GM18870 (cell line): ENCODE data around the gene GPD1L.
"Not testable (repeated sequence)": the region's sequence is repeated elsewhere in the genome, so short reads cannot be mapped to it uniquely, and the experiment has no call there.

Experiments used
- ATAC-seq: cut with Tn5 transposase; IDR thresholded peaks from one replicate; pipeline ENCODE4 v1.9.1; 2021; ENCODE audit warnings: moderate library complexity; ENCODE audit not compliant: unreplicated experiment

The GPD1L gene

DNA sequence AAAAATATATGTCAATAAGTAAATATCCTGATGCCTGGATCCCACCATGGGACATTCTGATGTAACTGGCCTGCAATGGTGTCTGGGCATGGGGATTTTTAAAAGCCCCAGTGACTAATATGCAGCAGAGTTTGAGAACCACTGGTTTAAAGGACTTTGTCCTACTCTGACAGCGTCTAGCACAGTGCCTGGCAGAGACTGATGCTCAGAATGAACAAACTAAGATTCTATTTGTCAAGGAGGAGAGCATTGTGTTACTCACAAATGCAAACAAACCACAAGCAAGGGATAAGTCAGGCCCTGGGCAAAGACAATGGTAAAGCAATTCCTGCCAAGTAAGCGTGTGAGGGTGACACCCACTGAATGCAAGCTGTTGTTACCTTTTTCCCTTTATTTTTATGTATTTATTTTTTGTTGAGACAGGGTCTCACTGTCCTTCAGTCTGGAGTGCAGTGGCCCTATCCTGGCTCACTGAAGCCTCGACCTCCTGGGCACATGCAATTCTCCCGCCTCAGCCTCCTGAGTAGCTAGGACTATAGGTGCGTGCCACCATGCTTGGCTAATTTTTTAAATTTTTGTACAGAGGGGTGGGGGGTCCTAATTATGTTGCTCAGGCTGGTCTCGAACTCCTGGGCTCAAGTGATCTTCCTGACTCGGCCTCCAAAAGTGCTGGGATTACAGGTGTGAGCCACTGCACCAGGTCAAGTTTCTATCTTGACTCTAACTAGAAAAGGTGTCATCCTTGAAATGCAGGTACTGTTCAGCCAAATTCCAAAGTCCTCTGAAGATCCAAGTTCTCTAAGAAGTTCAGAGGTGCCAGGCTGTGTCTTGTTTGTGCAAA, 909 bp upstream of the GPD1L start:
- ATAC-seq: no peak

DNA sequence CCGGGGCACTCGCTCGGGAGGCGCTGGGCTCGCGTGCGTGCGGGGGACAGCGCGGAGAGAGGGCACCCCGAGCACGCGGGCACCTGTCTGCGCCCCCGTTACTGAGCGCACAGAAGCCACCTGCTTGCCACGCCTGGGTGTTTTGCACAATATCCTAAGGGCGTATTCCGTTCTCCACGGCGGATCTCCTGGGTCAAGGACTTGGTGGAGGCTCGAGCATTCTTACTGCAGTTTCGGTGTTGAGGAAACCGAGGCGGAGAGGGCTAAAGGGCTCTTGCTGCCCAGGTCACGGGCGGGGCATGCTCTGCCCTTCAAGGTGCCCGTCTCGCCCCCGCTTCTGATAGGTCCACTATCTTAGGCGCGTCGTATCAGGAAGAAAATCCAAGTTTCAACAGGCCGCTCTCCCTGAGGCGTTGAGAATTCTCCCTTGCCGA, 526 bp downstream of the GPD1L start:
- peak; percentile 8 for ATAC-seq

DNA sequence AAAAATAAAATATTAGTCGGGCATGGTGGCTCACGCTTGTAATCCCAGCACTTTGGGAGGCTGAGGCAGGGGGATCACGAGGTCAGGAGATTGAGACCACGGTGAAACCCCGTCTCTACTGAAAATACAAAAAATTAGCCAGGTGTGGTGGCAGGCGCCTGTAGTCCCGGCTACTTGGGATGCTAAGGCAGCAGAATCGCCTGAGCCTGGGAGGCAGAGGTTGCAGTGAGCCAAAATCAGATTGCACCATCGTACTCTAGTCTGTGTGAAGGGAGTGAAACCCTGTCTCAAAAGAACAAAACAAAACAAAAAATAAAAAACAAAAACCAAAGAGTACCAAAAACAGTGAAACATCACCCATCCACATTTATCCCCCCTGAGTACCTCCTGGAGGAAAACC, 1.8 kb downstream of the GPD1L start:
- not testable (repeated sequence) for ATAC-seq

DNA sequence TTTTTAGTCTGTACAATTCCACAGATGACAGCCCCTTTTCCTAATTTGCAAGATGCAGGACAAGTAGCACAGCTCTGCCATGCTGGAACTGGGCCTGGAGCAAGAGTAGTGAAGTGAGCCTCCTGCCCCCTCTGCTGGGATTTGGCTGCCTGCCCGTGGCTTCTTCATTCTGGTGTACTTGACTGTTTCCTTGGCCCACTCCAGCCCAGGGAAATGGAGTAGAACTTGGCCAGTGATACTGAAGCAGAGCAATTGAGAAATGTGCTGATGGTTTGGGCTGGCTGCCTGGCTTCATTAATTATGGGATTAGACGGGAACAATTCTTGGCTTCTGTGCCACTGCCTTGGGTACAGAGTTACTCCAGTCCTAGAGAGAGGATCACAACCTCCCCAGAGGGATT, 2.8 kb downstream of the GPD1L start:
- ATAC-seq: no peak

DNA sequence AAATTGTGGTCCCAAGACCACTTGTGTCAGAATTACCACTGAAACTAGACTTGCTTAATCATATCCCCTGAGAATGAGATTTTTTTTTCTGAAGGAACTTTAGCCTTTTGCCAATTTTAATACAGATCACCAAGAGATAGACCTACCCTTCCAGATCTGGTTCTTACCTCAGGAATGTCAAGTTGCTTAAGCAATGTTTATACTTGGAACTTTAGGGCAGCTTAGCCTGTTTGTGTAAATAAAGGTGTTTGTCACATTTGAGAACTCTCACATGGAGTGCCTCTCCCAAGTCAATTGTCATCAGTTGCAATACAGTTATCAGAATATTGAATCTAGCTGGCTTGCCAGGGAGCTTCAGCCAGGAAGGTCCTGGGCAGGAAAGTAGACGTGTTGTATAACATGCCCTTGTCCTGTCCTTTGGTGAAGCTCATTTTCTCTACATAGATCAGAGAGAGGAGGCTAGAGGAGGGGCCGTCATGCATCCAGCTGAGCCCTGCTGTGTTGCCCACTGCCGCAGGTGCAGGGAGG, 3.9 kb downstream of the GPD1L start:
- no peak for ATAC-seq

DNA sequence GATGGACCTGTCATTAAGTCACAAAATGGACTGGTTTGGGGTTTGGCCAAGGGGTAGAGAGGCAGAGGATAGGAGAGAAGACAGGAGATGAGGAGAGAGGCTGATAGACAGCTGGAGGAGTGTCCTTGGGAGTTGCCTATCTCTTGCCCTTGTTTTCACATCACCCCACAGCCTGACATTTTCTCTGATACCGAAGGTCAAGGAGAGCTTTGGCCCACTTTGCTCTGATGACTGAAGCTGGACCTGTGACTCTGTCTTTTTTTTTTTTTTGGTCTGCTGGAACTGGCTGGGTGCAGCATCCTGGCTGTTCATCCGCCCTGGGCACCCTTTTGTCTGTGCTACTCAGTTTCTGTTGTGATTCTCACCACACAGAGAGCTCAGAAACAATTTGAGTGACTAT, 5.1 kb downstream of the GPD1L start:
- no peak for ATAC-seq

DNA sequence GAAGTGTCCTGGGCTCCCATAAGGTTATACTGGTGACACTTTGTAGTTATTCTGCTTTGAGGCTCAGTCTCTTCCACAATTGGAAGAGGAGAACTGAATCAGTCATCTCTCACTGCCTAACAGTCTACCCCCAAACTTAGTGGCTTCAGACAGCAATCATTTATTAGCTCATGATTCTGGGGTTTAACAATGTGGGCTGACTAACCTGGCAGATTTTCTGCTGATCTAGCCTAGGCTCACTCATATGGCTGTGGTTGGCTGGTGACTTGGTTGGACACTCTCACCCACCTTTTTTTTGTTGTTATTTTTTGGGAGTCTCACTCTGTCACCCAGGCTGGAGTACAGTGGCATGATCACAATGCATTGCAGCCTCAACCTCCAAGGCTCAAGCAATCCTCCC, 7.1 kb downstream of the GPD1L start:
- no peak for ATAC-seq

DNA sequence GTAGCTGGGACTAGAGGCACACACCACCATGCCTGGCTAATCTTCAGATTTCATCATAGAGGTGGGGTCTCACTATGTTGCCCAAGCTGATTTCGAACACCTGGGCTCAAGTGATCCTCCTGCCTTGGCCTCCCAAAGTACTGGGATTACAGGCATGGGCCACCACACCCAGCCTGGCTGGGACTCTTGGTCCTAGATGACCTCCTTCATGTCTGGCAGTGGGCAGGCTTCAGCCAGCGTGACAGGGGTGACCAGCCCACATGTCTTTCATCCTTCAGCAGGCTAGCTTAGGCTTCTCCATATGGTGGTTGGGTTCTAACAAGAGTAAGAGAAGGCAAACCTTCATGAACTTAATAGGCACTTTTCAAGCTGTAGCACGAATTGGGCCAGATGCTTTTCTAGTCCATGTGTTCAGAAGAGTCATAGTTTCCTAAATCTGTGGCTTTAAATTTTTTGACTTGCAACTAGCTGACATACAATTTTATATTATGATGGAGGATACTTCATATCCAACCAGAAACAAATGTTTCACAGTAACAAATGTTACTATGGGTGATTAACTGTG, 7.6 kb downstream of the GPD1L start:
- ATAC-seq: no peak

DNA sequence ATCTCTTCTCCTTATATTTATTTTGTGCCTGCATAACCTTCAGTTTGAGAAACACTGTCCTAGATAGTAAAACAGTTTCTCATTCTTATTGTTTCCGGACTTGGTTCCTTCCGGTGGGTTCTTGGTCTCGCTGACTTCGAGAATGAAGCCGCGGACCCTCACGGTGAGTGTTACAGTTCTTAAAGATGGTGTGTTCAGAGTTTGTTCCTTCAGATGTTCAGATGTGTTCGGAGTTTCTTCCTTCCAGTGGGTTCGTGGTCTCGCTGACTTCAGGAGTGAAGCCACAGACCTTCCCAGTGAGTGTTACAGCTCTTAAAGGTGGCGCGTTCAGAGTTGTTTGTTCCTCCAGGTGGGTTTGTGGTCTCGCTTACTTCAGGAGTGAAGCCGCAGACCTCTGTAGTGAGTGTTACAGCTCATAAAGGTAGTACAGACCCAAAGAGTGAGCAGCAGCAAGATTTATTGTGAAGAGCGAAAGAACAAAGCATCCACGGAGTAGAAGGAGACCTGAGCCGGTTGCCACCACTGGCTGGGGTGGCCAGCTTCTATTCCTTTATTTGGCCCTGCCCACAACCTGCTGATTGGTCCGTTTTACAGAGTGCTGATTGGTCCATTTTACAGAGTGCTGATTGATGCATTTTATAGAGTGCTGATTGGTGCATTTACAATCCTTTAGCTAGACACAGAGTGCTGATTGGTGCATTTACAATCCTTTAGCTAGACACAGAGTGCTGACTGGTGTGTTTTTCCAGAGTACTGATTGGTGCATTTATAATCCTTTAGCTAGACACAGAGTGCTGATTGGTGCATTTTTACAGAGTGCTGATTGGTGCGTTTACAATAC, 8.3 kb downstream of the GPD1L start:
- ATAC-seq: not testable (repeated sequence)

DNA sequence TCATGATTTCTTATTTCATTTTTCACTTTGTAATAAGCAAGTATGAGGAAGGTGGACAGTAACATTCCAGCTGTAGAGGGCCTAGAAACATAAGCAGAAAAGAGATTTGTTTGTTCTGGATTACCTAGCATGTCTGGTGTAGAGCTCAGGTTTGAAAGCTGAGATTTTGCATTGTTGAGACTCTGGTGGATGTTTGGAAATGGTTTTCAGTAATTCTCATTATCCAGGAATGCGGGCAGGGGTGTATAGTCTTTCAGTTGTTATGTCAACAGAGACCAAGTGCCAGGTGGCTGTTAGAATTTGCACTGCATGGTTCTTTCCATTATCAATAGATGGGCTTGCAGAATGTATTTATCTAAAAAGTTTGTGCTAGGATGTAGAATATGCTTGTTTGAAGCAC, 10.9 kb downstream of the GPD1L start:
- ATAC-seq: no peak

DNA sequence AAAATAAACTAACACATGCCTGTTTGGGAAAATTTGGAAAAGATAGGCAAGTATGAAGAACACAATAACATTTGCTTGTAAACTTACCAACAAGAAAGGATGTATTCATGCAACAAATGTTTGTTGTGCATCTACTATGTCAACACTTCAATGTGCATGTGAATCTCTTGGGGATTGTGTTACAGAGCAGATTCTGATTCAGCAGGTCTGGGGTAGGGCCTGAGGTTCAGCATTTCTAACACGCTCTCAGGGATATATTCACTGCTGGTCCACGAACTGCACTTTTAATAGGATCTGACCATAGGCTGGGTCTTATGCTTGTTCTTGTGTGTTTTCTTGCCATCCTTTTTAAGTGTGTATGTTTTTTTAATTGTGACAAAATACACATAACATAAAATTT, 11.8 kb downstream of the GPD1L start:
- no peak for ATAC-seq

DNA sequence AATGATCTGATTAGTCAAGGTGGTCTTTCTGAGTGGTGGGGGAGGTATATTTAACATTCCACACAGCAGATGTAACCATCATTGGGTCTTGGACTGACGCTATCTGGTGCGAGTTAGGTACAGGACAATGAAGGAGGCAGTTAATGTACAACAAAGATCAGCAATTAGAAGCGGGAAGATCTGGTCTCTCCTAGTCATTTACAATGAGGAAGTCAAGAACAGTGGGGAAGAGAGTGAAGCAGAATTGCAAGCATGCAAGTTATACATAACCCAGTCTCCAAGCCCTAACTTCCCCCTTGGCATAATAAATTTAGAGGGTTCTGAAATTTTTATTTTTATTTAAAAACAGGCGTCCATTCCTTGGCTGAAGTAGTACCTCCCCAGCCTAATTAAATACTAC, 14.1 kb downstream of the GPD1L start:
- no peak for ATAC-seq

DNA sequence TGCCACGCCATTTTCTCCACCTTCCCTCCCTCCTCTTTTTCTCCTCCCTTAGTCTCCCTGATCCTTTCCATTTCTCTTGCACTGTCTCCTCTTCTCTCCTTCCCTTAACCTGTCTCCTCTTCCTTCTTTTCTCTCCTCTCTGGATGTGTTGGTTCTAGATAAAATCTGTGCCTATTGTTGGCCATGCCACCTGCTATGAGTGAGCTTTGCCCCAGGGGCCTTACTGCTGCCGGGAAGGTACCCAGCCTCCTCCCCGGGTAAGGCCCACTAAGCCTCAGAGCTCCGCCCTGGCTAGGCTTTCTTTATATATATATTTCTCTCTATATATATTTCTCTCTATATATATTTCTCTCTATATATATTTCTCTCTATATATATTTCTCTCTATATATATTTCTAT, 14.7 kb downstream of the GPD1L start:
- ATAC-seq: no peak

DNA sequence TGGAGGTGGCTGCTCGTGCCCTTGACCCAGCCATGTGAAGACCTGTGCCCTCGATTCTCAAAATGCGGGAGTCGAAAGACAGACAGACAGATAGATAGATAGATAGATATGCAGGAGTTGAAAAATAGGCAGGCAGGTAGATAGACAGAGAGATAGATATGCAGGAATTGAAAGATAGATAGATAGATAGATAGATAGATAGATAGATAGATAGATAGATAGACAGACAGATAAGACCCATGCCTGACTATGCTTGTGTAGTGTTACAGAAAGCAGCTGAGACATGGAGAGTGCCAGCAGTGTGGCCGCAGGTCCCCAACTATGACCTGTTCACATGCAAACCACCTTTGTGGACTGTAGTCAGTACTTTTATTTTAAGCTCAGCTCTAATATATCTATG, 17.2 kb downstream of the GPD1L start:
- ATAC-seq: no peak

DNA sequence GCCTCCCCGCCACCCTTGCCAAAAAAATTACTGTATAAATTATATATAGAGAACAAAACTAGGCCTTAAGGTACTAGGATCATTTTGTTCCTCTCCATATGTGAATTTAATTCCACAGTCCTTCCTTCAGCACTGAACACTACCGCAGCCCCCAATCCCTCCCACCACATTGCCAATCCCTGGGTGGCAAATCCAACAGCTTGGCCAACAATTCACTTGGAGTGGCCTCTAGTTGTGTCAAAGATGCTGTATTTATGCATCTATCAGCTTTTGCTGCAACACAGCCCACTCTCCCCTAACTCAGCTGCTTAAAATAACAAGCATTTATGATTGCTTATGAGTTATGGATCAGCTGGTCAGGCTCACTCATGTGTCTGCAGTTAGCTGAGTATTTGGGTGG, 18.6 kb downstream of the GPD1L start:
- ATAC-seq: no peak

DNA sequence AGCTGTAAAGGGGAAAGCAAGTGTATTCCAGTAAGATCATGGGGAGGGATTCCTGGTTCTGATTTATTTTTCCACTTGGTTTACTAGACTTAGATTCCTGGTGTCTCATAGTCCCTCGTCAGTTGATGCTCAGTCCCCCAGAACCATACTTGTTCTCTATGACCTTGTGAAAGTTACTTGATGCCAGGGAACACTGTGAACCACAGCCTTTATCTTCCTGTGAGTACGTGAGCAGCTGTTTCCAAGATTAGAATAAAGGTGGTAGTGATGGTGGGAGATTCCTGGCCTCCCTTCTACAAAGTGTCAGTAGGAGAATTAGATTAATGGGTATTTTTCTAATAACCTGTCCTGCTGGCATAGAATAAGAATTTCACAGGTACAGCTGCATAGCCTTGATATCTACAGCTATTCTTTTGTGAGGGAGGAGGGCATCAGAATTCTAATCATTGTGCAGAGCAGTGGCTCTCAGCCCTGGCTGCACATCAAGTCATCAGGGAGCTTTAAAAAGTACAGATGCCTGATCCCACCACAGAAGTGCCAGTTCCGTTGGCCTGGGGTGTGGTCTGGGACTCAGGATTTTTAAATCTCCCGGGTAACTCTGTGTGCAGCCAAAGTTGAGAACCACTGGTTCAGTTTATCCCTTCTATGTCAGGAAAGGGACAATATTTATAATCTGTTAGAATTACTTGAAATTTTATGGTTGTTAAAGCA, 20.0 kb downstream of the GPD1L start:
- ATAC-seq: no peak

DNA sequence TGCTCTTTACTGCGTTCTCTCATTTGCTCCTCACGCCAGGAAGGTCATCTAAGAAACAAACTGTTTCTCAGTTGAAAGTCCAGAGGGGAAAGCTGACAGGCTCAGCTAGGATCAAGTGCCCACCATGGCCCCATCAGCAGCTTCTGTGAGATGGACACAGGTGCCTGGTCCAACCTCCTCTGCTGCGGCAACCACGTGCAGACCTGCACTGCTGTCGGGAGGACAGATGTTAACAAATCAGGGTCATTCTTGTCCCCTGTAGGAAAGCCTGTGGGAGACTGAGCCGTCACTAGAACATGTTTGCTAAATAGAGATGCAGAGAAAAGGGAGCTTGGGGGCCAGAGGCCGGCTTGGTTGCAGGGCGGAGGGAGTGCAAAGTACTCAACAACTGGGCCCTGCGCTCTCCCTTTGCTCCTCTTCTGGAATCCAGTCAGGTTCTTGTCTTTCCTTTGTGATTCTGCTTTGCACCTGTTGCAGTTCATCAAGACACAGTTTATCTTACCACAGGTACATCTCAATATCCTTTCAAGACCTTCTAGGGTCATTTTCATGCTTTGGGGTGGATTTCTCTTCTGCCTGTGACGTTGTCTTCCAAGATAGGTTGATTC, 20.9 kb downstream of the GPD1L start:
- ATAC-seq: no peak

DNA sequence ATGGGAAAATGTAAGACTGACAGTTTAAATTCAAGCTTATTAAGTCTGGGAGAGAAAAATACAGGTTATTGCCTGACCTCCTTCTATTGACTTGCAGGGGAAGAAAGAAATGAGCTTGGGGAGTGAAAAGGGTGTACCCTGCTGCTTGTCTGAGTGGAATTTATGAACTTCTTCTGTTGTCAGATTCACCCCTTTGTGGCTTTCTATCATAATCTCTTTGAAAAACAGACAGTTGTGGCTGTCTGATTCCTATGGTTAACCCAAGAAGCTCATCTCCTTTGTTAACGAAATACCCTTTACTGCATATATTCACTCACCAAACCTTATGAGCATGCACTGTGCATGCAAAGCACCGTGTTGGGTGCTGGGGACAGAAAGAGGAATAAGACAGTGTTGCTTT, 22.5 kb downstream of the GPD1L start:
- no peak for ATAC-seq

DNA sequence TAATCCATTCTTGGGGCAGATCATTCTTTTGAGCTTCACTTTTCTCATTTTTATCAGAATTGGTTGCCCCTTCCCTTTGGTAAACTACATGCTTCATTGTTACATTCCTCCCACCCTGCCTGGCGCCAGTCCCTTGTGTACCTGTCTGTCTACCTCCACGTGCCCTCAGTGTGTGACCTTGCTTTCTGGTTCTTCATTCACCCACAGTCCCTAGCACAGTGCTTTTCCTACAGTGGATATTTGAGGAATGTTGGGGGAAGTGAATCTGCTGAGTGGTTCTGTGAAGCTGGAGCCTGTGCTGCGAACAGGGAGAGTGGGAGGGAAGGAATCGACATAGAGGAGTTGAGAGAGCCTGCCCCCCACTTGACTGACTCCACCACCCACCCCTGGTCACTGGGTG, 23.4 kb downstream of the GPD1L start:
- ATAC-seq: no peak

DNA sequence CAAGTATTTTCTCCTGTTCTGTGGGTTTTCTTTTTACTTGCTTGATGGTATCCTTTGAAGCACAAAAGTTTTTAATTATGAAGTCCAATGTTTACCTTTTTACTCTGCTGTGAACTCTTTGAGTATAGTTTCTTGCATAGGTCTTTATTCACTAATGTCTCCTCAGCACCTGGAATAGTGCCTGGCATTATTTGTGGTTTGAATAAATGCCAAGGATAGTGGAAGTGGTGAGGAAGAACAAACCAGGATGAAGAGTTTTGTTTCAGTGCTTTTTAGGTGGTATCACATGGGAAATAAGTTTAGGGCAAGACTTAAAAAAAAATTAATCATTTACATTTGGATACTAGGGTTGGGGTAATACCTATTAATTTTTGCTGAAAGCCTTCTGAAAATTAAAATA, 25.7 kb downstream of the GPD1L start:
- ATAC-seq: no peak

DNA sequence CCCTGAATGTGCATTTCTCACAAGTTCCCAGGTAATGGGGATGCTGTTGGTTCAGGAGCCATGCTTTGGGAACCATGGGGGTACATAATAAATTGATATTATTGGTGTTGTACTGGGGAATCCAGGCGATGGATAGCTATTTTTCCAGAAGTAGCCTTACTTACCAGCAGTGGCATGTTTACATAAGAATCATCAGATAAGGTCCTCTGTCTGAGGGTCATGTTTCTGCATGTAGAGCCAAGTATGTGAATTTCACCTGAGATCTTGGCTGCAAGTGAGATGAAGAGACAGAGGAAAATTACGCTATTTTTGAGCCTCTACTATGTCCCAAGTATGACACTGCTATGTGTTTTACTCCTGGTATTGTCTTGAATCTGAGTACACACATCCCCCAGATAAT, 26.3 kb downstream of the GPD1L start:
- no peak for ATAC-seq
